CD14-positive monocyte (primary cell): ENCODE measurements around the gene SLC27A4. TPM values are rescaled to one million over a fixed set of nuclear protein-coding genes. Genes with fewer than 3 reads are reported as not detected.

Source experiments
- DNase-seq, 3 donors: peaks; one replicate each; pipeline ENCODE4 v3.0.0-alpha.2; 2011 to 2022
- H2AFZ ChIP-seq: 2 replicates; pipeline ENCODE4 v1.6.0; 2012; ENCODE audit warnings: mild to moderate bottlenecking, low read depth, low read length, inconsistent platforms; ENCODE audit not compliant: insufficient read depth, poor library complexity, severe bottlenecking
- H3K27ac ChIP-seq, 2 donors: 1 replicate in 1 of 2; 2 replicates in 1 of 2; pipeline ENCODE4 v1.5.1; 2012 to 2013; ENCODE audit warnings: low read length in 2 of 2, control low read depth in 1 of 2, inconsistent platforms in 1 of 2, low read depth in 1 of 2, mild to moderate bottlenecking in 1 of 2
- H3K27me3 ChIP-seq, 2 donors: one replicate each; pipeline versions ENCODE4 v1.6.0 to v1.6.1; 2011 to 2013; ENCODE audit warnings: low read length in 2 of 2; ENCODE audit not compliant: control insufficient read depth in 2 of 2, insufficient read depth in 2 of 2
- H3K36me3 ChIP-seq, 2 donors: replicated peaks in 1 of 2; 1 replicate in 1 of 2; 2 replicates in 1 of 2; pipeline versions ENCODE4 v1.5.1 to v1.6.1; 2012 to 2013; ENCODE audit warnings: low read length in 2 of 2, control low read depth in 1 of 2, inconsistent platforms in 1 of 2, mild to moderate bottlenecking in 1 of 2; ENCODE audit not compliant: insufficient read depth in 2 of 2, control insufficient read depth in 1 of 2
- H3K4me1 ChIP-seq, 2 donors: 1 replicate in 1 of 2; 2 replicates in 1 of 2; pipeline versions ENCODE4 v1.5.1 to v1.6.1; 2012 to 2013; ENCODE audit warnings: low read length in 2 of 2, control low read depth in 1 of 2, inconsistent platforms in 1 of 2, mild to moderate bottlenecking in 1 of 2, moderate library complexity in 1 of 2; ENCODE audit not compliant: insufficient read depth in 2 of 2, control insufficient read depth in 1 of 2
- H3K4me2 ChIP-seq: replicated peaks from 2 replicates; pipeline ENCODE3; 2012; ENCODE audit warnings: low read length, moderate library complexity, mild to moderate bottlenecking; ENCODE audit not compliant: poor library complexity, severe bottlenecking; ENCODE audit errors: extremely low read depth
- H3K4me3 ChIP-seq, 3 experiments: fragments of 200-600 bp in 1 of 3; sonication (generic) in 1 of 3; replicated peaks in 1 of 3; 1 replicate in 2 of 3; 2 replicates in 1 of 3; pipeline ENCODE4 v1.5.1; 2011 to 2013; ENCODE audit warnings: low read length in 3 of 3, mild to moderate bottlenecking in 3 of 3, control low read depth in 2 of 3, low read depth in 2 of 3, inconsistent platforms in 1 of 3, moderate library complexity in 1 of 3
- H3K79me2 ChIP-seq: 2 replicates; pipeline ENCODE4 v1.6.0; 2012; ENCODE audit warnings: mild to moderate bottlenecking, control low read depth, inconsistent platforms, low read length, moderate library complexity; ENCODE audit not compliant: insufficient read depth
- H3K9ac ChIP-seq: 2 replicates; pipeline ENCODE4 v1.6.0; 2017; ENCODE audit warnings: low read length, mild to moderate bottlenecking; ENCODE audit not compliant: insufficient read depth, poor library complexity, severe bottlenecking
- H3K9me3 ChIP-seq, 2 donors: replicated peaks in 1 of 2; 1 replicate in 1 of 2; 2 replicates in 1 of 2; pipeline versions ENCODE4 v1.5.1 to v1.6.1; 2012 to 2013; ENCODE audit warnings: low read length in 2 of 2, control low read depth in 1 of 2; ENCODE audit not compliant: control insufficient read depth in 1 of 2, insufficient read depth in 1 of 2
- H4K20me1 ChIP-seq: 2 replicates; pipeline ENCODE4 v1.6.0; 2012; ENCODE audit warnings: mild to moderate bottlenecking, low read length, control low read depth, moderate library complexity; ENCODE audit not compliant: insufficient read depth
- H3K27ac Mint-ChIP-seq, 7 donors: one replicate each; pipeline ENCODE4 v1.8.0; 2020; ENCODE audit warnings: mild to moderate bottlenecking in 7 of 7, mixed read lengths in 7 of 7, moderate library complexity in 6 of 7, inconsistent platforms in 2 of 7
- H3K27me3 Mint-ChIP-seq, 3 donors: one replicate each; pipeline ENCODE4 v1.8.0; 2021 to 2022; ENCODE audit warnings: low read depth in 3 of 3, mild to moderate bottlenecking in 3 of 3, mixed read lengths in 3 of 3, moderate library complexity in 3 of 3, inconsistent platforms in 1 of 3
- H3K36me3 Mint-ChIP-seq, 2 donors: one replicate each; pipeline ENCODE4 v1.8.0; 2020; ENCODE audit warnings: mixed read lengths in 2 of 2, inconsistent platforms in 1 of 2, mild to moderate bottlenecking in 1 of 2
- H3K4me1 Mint-ChIP-seq: one replicate; pipeline ENCODE4 v1.8.0; 2020; ENCODE audit warnings: mild to moderate bottlenecking, mixed read lengths
- H3K4me3 Mint-ChIP-seq, 2 donors: one replicate each; pipeline ENCODE4 v1.8.0; 2020; ENCODE audit warnings: mild to moderate bottlenecking in 2 of 2, mixed read lengths in 2 of 2, moderate library complexity in 1 of 2
- H3K9me3 Mint-ChIP-seq, 7 donors: one replicate each; pipeline ENCODE4 v1.8.0; 2020 to 2022; ENCODE audit warnings: mixed read lengths in 7 of 7, mild to moderate bottlenecking in 6 of 7, moderate library complexity in 6 of 7, inconsistent platforms in 2 of 7
- CTCF ChIP-seq: fragments of 200-600 bp; IDR thresholded peaks from one replicate; pipeline ENCODE4 v1.8.0; 2022; ENCODE audit warnings: antibody characterized with exemption, mild to moderate bottlenecking
- WGBS: methylation state at CpG from one replicate; pipeline ENCODE4 v1.1.5; 2013; ENCODE audit warnings: missing lambda C conversion rate; ENCODE audit not compliant: insufficient coverage; 5-methylcytosine and 5-hydroxymethylcytosine counted together
- intact Hi-C, 2 donors: fragments of 100-400 bp; cut with micrococcal nuclease; formaldehyde crosslinking; loops; one replicate each; pipeline versions ENCODE4 v1.15.0 to v1.15.1; 2023
- polyA plus RNA-seq, 3 donors: library from polyadenylated mRNA; depleted of rRNA in 1 of 3; unstranded in 2 of 3; stranded (reverse) in 1 of 3; fragments of 300-500 nt in 2 of 3; fragments of >200 nt in 1 of 3; fragmentation: Illumina TruSeq in 2 of 3; gene quantifications; 1 replicate in 2 of 3; 2 replicates in 1 of 3; pipeline ENCODE4 v1.2.3, GENCODE V29; 2012 to 2021

The SLC27A4 gene
- polyA plus RNA-seq, 3 donors: 6.8 to 8.9 (median 6.8) TPM

- WGBS: 3% methylated on average over 21 of the region's 21 CpGs
- TF ChIP-seq CTCF: no peak
- peak overlapping the region; percentile 98 for H2AFZ ChIP-seq
Measured at GRCh38 chr9:128321879-128322403, 18.4 kb upstream of the SLC27A4 start.

GRCh38 chr9:128322404-128323211, 17.7 kb upstream of the SLC27A4 start, which contains the start of the genes COQ4 and TRUB2:
Gene COQ4 (plus strand): TSS chr9:128322839. CDS start chr9:128322859, 20 bp downstream.
Gene TRUB2 (minus strand): TSS chr9:128322447. CDS start chr9:128322408, 39 bp downstream.
- WGBS: under 1% methylated on average over 79 of the region's 83 CpGs
- Histone ChIP-seq H3K36me3 (peaks cover 8 to 18% of the 10 kb centered on the region in 2 donors), H3K4me2 (peak within 1 kb of the TSS; percentile 98), H4K20me1 (no peaks in the 10 kb centered on the region), H3K4me3 (peak within 1 kb of the TSS; percentile 58 to 96 (median 76)), H3K79me2 (peaks cover 30% of the 10 kb centered on the region), H3K9ac (peak within 1 kb of the TSS; percentile 71), H2AFZ (peak within 1 kb of the TSS; percentile 98), H3K27ac (peak within 1 kb of the TSS; percentile 86), H3K27me3 (no peaks in the 10 kb centered on the region), H3K4me1 (peaks cover 20 to 23% of the 10 kb centered on the region in 2 donors), H3K9me3 (no peaks in the 10 kb centered on the region)
- peaks cover 14 to 22% of the 10 kb centered on the region in 2 donors for H3K36me3 Mint-ChIP-seq
- peak within 1 kb of the TSS; percentile 90 to 95 for H3K4me3 Mint-ChIP-seq
- H3K4me1 Mint-ChIP-seq: peaks cover 14% of the 10 kb centered on the region
- peak within 1 kb of the TSS; percentile 95 to 99 (median 97) for H3K27ac Mint-ChIP-seq
- peaks cover 0 to 3% (median 0%) of the 10 kb centered on the region in 3 donors for H3K27me3 Mint-ChIP-seq
- H3K9me3 Mint-ChIP-seq: no peaks in the 10 kb centered on the region
- intact Hi-C loops: loop anchor here (2.0 to 10.0 kb wide), 5 partner anchors 18 to 135 kb away; partner anchors contain the start of genes GOLGA2 (in 2 of the 2), SWI5 (in 2 of the 2), URM1 (in 2 of the 2) and ODF2 (in 1 of the 2)
- no peak for TF ChIP-seq CTCF
- DNase-seq: peak; percentile 90 to 92 (median 91)

More at GRCh38 chr9:128321879-128322403, 18.4 kb upstream of the SLC27A4 start:
- no peaks in the 10 kb centered on the region for H4K20me1 ChIP-seq
- H3K9me3 ChIP-seq: no peaks in the 10 kb centered on the region
- H3K79me2 ChIP-seq: peaks cover 30% of the 10 kb centered on the region
- peaks cover 20 to 23% of the 10 kb centered on the region in 2 donors for H3K4me1 ChIP-seq
- peak overlapping the region in 1 of 2 donors; percentile 86 for H3K27ac ChIP-seq
- no peak for DNase-seq
- peak overlapping the region; percentile 98 for H3K4me2 ChIP-seq
- H3K4me3 Mint-ChIP-seq: peak overlapping the region; percentile 90 to 95
- peaks cover 15 to 21% of the 10 kb centered on the region in 2 donors for H3K36me3 ChIP-seq
- no peaks in the 10 kb centered on the region for H3K9me3 Mint-ChIP-seq
- intact Hi-C loops: loop anchor here (2.0 to 10.0 kb wide), 5 partner anchors 19 to 135 kb away; partner anchors contain the start of genes GOLGA2 (in 2 of the 2), SWI5 (in 2 of the 2), URM1 (in 2 of the 2) and ODF2 (in 1 of the 2)
- peak overlapping the region; percentile 71 for H3K9ac ChIP-seq
- peak overlapping the region; percentile 95 to 99 (median 97) for H3K27ac Mint-ChIP-seq
- H3K4me1 Mint-ChIP-seq: peaks cover 14% of the 10 kb centered on the region
- peak overlapping the region; percentile 58 to 96 (median 76) for H3K4me3 ChIP-seq
- peaks cover 0 to 3% (median 0%) of the 10 kb centered on the region in 3 donors for H3K27me3 Mint-ChIP-seq
- peaks cover 19 to 22% of the 10 kb centered on the region in 2 donors for H3K36me3 Mint-ChIP-seq
- no peaks in the 10 kb centered on the region for H3K27me3 ChIP-seq
